K562 (cell line): ENCODE data around the gene NRXN2. TPM values are rescaled to one million over a fixed set of nuclear protein-coding genes. Genes with fewer than 3 reads are reported as not detected.

ENCODE experiments used
- ATAC-seq: fragments of 200-7000 bp; cut with Tn5 transposase; 3 replicates; pipeline ENCODE4 v1.9.1; 2020; ENCODE audit warnings: moderate library complexity
- BruUV-seq: library from RNA; stranded (reverse); fragments of 400-500 nt; replicated peaks from 2 replicates; lab custom pipeline; 2021; lab: Mats Ljungman, UMichigan
- CTCF ChIA-PET: fragments of 300-600 bp; formaldehyde crosslinking; extraction: SDS; loops from one replicate; lab custom pipeline; 2021; ENCODE audit warnings: low intra/inter-chr PET ratio; lab: Yijun Ruan, JAX
- POLR2A ChIA-PET: fragments of 300-600, 350-650 bp; sonication (Branson Sonifier 250); formaldehyde crosslinking; extraction: SDS; loops from one replicate; lab custom pipeline; 2021; ENCODE audit warnings: antibody characterized with exemption, inconsistent platforms; lab: Yijun Ruan, JAX
- DNase-seq, 4 experiments: peaks; one replicate each; pipeline versions ENCODE4 v3.0.0 to v3.0.0-alpha.2; 2011 to 2018; ENCODE audit warnings: low spot score in 3 of 4, mixed read lengths in 3 of 4; ENCODE audit errors: extremely low read depth in 1 of 4
- FAIRE-seq: peaks from 2 replicates; lab custom pipeline; 2011; peaks lifted over from hg19 to GRCh38; lab: Jason Lieb, UNC
- H2AFZ ChIP-seq: 2 replicates; pipeline ENCODE4 v1.6.0; 2011; ENCODE audit warnings: low read depth, low read length, control low read depth, inconsistent platforms
- H3K27ac ChIP-seq: fragments of 200-600 bp; 3 replicates; pipeline ENCODE4 v1.8.0; 2011; ENCODE audit warnings: low read depth, mild to moderate bottlenecking, control low read depth, inconsistent platforms, low read length, moderate library complexity, mixed read lengths; ENCODE audit errors: extremely low read depth
- H3K27me3 ChIP-seq, 2 experiments: fragments of 300-600 bp in 1 of 2; 2 replicates in 1 of 2; 3 replicates in 1 of 2; pipeline versions ENCODE4 v1.6.0 to v1.8.0; 2011; ENCODE audit warnings: inconsistent platforms in 2 of 2, low read length in 2 of 2, mild to moderate bottlenecking in 1 of 2, mixed read lengths in 1 of 2, moderate library complexity in 1 of 2; ENCODE audit not compliant: control insufficient read depth in 2 of 2, insufficient read depth in 2 of 2
- H3K36me3 ChIP-seq: fragments of 300-600 bp; 3 replicates; pipeline ENCODE4 v1.8.0; 2011; ENCODE audit warnings: mild to moderate bottlenecking, low read length, inconsistent platforms; ENCODE audit not compliant: control insufficient read depth, insufficient read depth
- H3K4me1 ChIP-seq, 2 experiments: fragments of 200-600 bp in 1 of 2; replicated peaks in 1 of 2; 2 replicates in 1 of 2; 3 replicates in 1 of 2; pipeline versions ENCODE4 v1.5.1 to v1.8.0; 2011; ENCODE audit warnings: inconsistent platforms in 2 of 2, low read length in 2 of 2, mild to moderate bottlenecking in 1 of 2, mixed read lengths in 1 of 2, moderate library complexity in 1 of 2; ENCODE audit not compliant: control insufficient read depth in 2 of 2, insufficient read depth in 2 of 2
- H3K4me2 ChIP-seq: 2 replicates; pipeline ENCODE4 v1.6.1; 2011; ENCODE audit warnings: low read length, control low read depth, inconsistent platforms, mixed read lengths; ENCODE audit not compliant: insufficient read depth
- H3K4me3 ChIP-seq: fragments of 200-600 bp; sonication (generic), shearing (Covaris generic); 2 replicates; pipeline ENCODE4 v1.5.1; 2016; ENCODE audit warnings: control low read depth, inconsistent platforms
- H3K79me2 ChIP-seq: fragments of 200-600 bp; 3 replicates; pipeline ENCODE4 v1.8.0; 2011; ENCODE audit warnings: low read length, inconsistent platforms; ENCODE audit not compliant: control insufficient read depth, insufficient read depth
- H3K9ac ChIP-seq, 2 experiments: 2 replicates each; pipeline versions ENCODE4 v1.6.0 to v1.6.1; 2011; ENCODE audit warnings: low read depth in 2 of 2, low read length in 2 of 2, control low read depth in 1 of 2, inconsistent platforms in 1 of 2, mild to moderate bottlenecking in 1 of 2, mixed read lengths in 1 of 2; ENCODE audit not compliant: insufficient read depth in 1 of 2
- H3K9me1 ChIP-seq: one replicate; pipeline ENCODE4 v1.6.0; 2011; ENCODE audit warnings: inconsistent platforms, mild to moderate bottlenecking, low read length, moderate library complexity; ENCODE audit not compliant: control insufficient read depth, insufficient read depth
- H3K9me3 ChIP-seq: replicated peaks from 2 replicates; pipeline ENCODE4 v1.5.1; 2011; ENCODE audit warnings: low read depth, low read length, inconsistent platforms; ENCODE audit not compliant: control insufficient read depth, insufficient read depth
- H4K20me1 ChIP-seq: replicated peaks from 2 replicates; pipeline ENCODE4 v1.6.1; 2011; ENCODE audit warnings: low read length, inconsistent platforms, mixed read lengths; ENCODE audit not compliant: control insufficient read depth, insufficient read depth
- CREB1 ChIP-seq, 2 experiments: sonication (generic) in 1 of 2; formaldehyde crosslinking in 1 of 2; IDR thresholded peaks; 2 replicates each; pipeline versions ENCODE4 v1.6.1 to v1.8.0; 2012 to 2022; ENCODE audit warnings: inconsistent platforms in 1 of 2, mild to moderate bottlenecking in 1 of 2, missing genetic modification reagents in 1 of 2, moderate library complexity in 1 of 2
- RREB1 ChIP-seq: fragments of 250-450 bp; sonication (Bioruptor Pico); IDR thresholded peaks from 2 replicates; pipeline ENCODE4 v1.4.0; 2020
- SP1 ChIP-seq: sonication (generic); formaldehyde crosslinking; IDR thresholded peaks from 2 replicates; pipeline ENCODE4 v1.8.1; 2022; ENCODE audit warnings: mild to moderate bottlenecking, missing genetic modification reagents
- WGBS: fragments of 100-300 bp; shearing (Covaris generic); methylation state at CpG from one replicate; pipeline ENCODE4 v1.1.6; 2016; ENCODE audit warnings: low coverage, mixed read lengths; ENCODE audit not compliant: insufficient coverage; ENCODE audit errors: missing lambda C conversion rate; 5-methylcytosine and 5-hydroxymethylcytosine counted together
- in situ Hi-C: fragments of 300-500 bp; cut with MboI; formaldehyde crosslinking; loops from 4 replicates; pipeline ENCODE4 v1.15.0; 2018; ENCODE audit warnings: inconsistent platforms, mixed read lengths
- intact Hi-C: fragments of 100-400 bp; cut with micrococcal nuclease; formaldehyde crosslinking; loops from 2 replicates; pipeline ENCODE4 v1.14.2; 2022
- polyA plus RNA-seq, 8 experiments: library from polyadenylated mRNA; depleted of rRNA in 4 of 8; stranded (reverse) in 5 of 8; unstranded in 3 of 8; fragments of >200 nt; fragmentation: Nextera tagmentation in 2 of 8; fragmentation: Illumina TruSeq in 1 of 8; extraction: Ambion mirVana in 2 of 8; extraction: Trizol in 1 of 8; gene quantifications; 2 replicates each; pipeline versions ENCODE4 v1.2.1 to v1.2.3, GENCODE V29; 2011 to 2014; ENCODE audit warnings: inconsistent platforms in 1 of 8, missing spikeins in 1 of 8
- total RNA-seq, 7 experiments: library from RNA; depleted of rRNA in 6 of 7; stranded (reverse); fragments of >200 nt in 6 of 7; fragmentation: Illumina TruSeq in 2 of 7; extraction: Trizol in 2 of 7; gene quantifications; 2 replicates each; pipeline versions ENCODE4 v1.2.1 to v1.2.3, GENCODE V29; 2011 to 2021; ENCODE audit warnings: low replicate concordance in 1 of 7

The NRXN2 gene
- total and polyA plus RNA-seq, 9 of the 15 experiments (the other 6 are each of a cell fraction or from before 2014, with no cell fraction given), result 0.07 to 0.47 (median 0.15) TPM; not detected in 4

GRCh38 chr11:64720640-64721358, 2.2 kb downstream of the NRXN2 start:
- in situ Hi-C loops, result no loop called here
- no TSS peak for BruUV-seq
- H3K79me2 ChIP-seq, result no peaks in the 10 kb centered on the region
- no peak overlapping the region for H2AFZ ChIP-seq
- DNase-seq, result no peak
- H3K27me3 ChIP-seq, result peaks cover 21 to 46% of the 10 kb centered on the region in 2 experiments
- H3K27ac ChIP-seq, result no peak overlapping the region
- 3% methylated on average over 12 of the region's 12 CpGs for WGBS
- H3K9ac ChIP-seq, result no peak overlapping the region
- H3K9me3 ChIP-seq, result no peaks in the 10 kb centered on the region
- no peak for FAIRE-seq
- ATAC-seq, result no peak
- intact Hi-C loops, result loop anchor here (10.0 kb wide), 1 partner anchor 66 kb away; no protein-coding TSS in a partner anchor
- no peak overlapping the region for H3K4me2 ChIP-seq
- POLR2A ChIA-PET, result interaction anchor here (1.3 kb wide), 1 partner anchor 16 kb away, joined by 7 read pairs; no protein-coding TSS in a partner anchor
- no peaks in the 10 kb centered on the region for H3K9me1 ChIP-seq
- TF ChIP-seq RREB1, result no peak
- no peak for TF ChIP-seq CREB1 (IDR thresholded peaks at IDR 0.05)
- TF ChIP-seq CREB1 (CRISPR knock-in tag; IDR thresholded peaks at IDR 0.05), result no peak
- TF ChIP-seq SP1 (CRISPR knock-in tag), result no peak
- H4K20me1 ChIP-seq, result peaks cover 23% of the 10 kb centered on the region
- peaks cover 0 to 25% of the 10 kb centered on the region in 2 experiments; a peak in 3 of 5 replicates for H3K4me1 ChIP-seq
- no peak overlapping the region for H3K4me3 ChIP-seq
- CTCF ChIA-PET, result no interaction called here
- no peaks in the 10 kb centered on the region for H3K36me3 ChIP-seq
